K562 (cell line): ENCODE measurements around the gene MFSD12. TPM values are rescaled to one million over a fixed set of nuclear protein-coding genes. Genes with fewer than 3 reads are reported as not detected.
A peak's percentile ranks its signal among the peaks of the same experiment; 100 is the strongest.

Source experiments
- CREB1 ChIP-seq, 2 experiments: sonication (generic) in 1 of 2; formaldehyde crosslinking in 1 of 2; IDR thresholded peaks; 2 replicates each; pipeline versions ENCODE4 v1.6.1 to v1.8.0; 2012 to 2022; ENCODE audit warnings: inconsistent platforms in 1 of 2, mild to moderate bottlenecking in 1 of 2, missing genetic modification reagents in 1 of 2, moderate library complexity in 1 of 2
- HDGF ChIP-seq: fragments of 450-650 bp; IDR thresholded peaks from 2 replicates; pipeline ENCODE4 v1.6.1; 2016
- MAZ ChIP-seq, 2 experiments: fragments of 450-650 bp in 1 of 2; sonication (generic) in 1 of 2; formaldehyde crosslinking; IDR thresholded peaks in 1 of 2; conservative IDR thresholded peaks in 1 of 2; 2 replicates each; pipeline versions ENCODE4 v1.4.0 to v1.5.0; 2020; ENCODE audit warnings: mild to moderate bottlenecking in 1 of 2, missing genetic modification reagents in 1 of 2
- MXI1 ChIP-seq: IDR thresholded peaks from 2 replicates; pipeline ENCODE4 v1.6.1; 2011; ENCODE audit warnings: low read depth, mild to moderate bottlenecking, improper control_type of control experiment, low read length
- POLR2G ChIP-seq: fragments of 200-400 bp; formaldehyde crosslinking; IDR thresholded peaks from 2 replicates; pipeline ENCODE4 v1.6.1; 2017; ENCODE audit warnings: low read depth, mild to moderate bottlenecking, antibody characterized with exemption, low read length, moderate library complexity
- TBP ChIP-seq: optimal IDR thresholded peaks from 2 replicates; pipeline ENCODE3; 2011; ENCODE audit warnings: low read depth, low read length, improper control_type of control experiment
- YY1 ChIP-seq, 3 experiments: IDR thresholded peaks; 2 replicates each; pipeline ENCODE4 v1.6.1; 2011; ENCODE audit warnings: low read length in 2 of 3, mild to moderate bottlenecking in 2 of 3, moderate library complexity in 2 of 3, borderline replicate concordance in 1 of 3, control low read depth in 1 of 3, low read depth in 1 of 3; ENCODE audit not compliant: insufficient read depth in 3 of 3, insufficient replicate concordance in 2 of 3, control insufficient read depth in 1 of 3, insufficient read length in 1 of 3; ENCODE audit errors: extremely low read depth in 1 of 3
- polyA plus RNA-seq, 8 experiments: library from polyadenylated mRNA; depleted of rRNA in 4 of 8; stranded (reverse) in 5 of 8; unstranded in 3 of 8; fragments of >200 nt; fragmentation: Nextera tagmentation in 2 of 8; fragmentation: Illumina TruSeq in 1 of 8; extraction: Ambion mirVana in 2 of 8; extraction: Trizol in 1 of 8; gene quantifications; 2 replicates each; pipeline versions ENCODE4 v1.2.1 to v1.2.3, GENCODE V29; 2011 to 2014; ENCODE audit warnings: inconsistent platforms in 1 of 8, missing spikeins in 1 of 8
- total RNA-seq, 7 experiments: library from RNA; depleted of rRNA in 6 of 7; stranded (reverse); fragments of >200 nt in 6 of 7; fragmentation: Illumina TruSeq in 2 of 7; extraction: Trizol in 2 of 7; gene quantifications; 2 replicates each; pipeline versions ENCODE4 v1.2.1 to v1.2.3, GENCODE V29; 2011 to 2021; ENCODE audit warnings: low replicate concordance in 1 of 7
- TF ChIP-seq, protein P1 (sequence below): fragments of 200-800 bp; sonication (Bioruptor generic); IDR thresholded peaks from 2 replicates; pipeline ENCODE4 v1.6.1; 2017; ENCODE audit warnings: missing genetic modification characterization, missing compliant biosample characterization
- TF ChIP-seq, protein P2 (sequence below): sonication (generic); formaldehyde crosslinking; IDR thresholded peaks from 2 replicates; pipeline ENCODE4 v1.8.1; 2023; ENCODE audit warnings: mild to moderate bottlenecking, missing genetic modification reagents
- TF ChIP-seq, protein P3 (sequence below), 2 experiments: fragments of 450-650 bp; IDR thresholded peaks; 2 replicates each; pipeline ENCODE4 v1.6.1; 2016; ENCODE audit warnings: mild to moderate bottlenecking in 2 of 2, borderline replicate concordance in 1 of 2, low read depth in 1 of 2, moderate library complexity in 1 of 2

The MFSD12 gene
- total and polyA plus RNA-seq, 9 of the 15 experiments (the other 6 are each of a cell fraction or from before 2014, with no cell fraction given): 0.69 to 112 (median 31.8) TPM

DNA sequence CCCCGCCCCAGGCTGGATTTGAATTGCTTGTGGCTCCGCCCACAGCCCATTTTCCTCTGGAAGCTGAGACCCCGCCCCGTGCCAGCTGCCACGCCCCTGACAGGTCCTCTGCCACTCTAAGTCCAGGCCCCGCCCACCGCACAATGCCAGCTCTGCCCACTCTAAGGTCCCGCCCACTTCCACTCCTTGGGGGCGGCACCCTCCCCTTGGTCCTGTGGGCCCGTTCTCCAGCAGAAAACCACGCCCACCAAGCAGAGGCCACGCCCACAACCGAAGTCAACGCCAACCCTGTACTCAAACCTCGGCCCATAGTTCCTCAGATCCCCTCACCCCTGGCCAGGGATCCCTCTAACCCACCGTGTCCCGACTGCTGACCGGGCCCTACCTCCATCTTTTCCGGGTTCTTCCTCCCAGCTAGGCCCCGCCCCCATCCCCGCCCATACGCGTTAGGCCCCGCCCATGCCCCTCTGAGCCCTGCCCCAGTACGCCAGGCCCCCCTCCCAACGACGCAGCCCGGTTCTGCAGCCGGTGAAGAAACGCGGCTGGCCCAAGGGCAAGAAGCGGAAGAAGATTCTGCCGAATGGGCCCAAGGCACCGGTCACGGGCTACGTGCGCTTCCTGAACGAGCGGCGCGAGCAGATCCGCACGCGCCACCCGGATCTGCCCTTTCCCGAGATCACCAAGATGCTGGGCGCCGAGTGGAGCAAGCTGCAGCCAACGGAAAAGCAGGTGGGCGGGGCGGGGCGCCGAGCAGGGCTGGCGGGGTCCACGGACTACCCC lies 16.7 kb upstream of the MFSD12 start (continued):
- TF ChIP-seq, protein P1, sequence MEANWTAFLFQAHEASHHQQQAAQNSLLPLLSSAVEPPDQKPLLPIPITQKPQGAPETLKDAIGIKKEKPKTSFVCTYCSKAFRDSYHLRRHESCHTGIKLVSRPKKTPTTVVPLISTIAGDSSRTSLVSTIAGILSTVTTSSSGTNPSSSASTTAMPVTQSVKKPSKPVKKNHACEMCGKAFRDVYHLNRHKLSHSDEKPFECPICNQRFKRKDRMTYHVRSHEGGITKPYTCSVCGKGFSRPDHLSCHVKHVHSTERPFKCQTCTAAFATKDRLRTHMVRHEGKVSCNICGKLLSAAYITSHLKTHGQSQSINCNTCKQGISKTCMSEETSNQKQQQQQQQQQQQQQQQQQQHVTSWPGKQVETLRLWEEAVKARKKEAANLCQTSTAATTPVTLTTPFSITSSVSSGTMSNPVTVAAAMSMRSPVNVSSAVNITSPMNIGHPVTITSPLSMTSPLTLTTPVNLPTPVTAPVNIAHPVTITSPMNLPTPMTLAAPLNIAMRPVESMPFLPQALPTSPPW (CRISPR knock-in tag): 0 out of 2 replicates have a peak, but pooled peaks have one; percentile 49
- TF ChIP-seq MXI1: peak; percentile 20; the same call in 1 of the 2 replicates
- TF ChIP-seq, protein P2, sequence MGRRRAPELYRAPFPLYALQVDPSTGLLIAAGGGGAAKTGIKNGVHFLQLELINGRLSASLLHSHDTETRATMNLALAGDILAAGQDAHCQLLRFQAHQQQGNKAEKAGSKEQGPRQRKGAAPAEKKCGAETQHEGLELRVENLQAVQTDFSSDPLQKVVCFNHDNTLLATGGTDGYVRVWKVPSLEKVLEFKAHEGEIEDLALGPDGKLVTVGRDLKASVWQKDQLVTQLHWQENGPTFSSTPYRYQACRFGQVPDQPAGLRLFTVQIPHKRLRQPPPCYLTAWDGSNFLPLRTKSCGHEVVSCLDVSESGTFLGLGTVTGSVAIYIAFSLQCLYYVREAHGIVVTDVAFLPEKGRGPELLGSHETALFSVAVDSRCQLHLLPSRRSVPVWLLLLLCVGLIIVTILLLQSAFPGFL (CRISPR knock-in tag): no peak
- peak; percentile 28 for TF ChIP-seq TBP
- TF ChIP-seq CREB1 (IDR thresholded peaks at IDR 0.05): no peak
- peak; percentile 16; the same call in 1 of the 2 replicates for TF ChIP-seq CREB1 (CRISPR knock-in tag; IDR thresholded peaks at IDR 0.05)
- TF ChIP-seq, protein P3, sequence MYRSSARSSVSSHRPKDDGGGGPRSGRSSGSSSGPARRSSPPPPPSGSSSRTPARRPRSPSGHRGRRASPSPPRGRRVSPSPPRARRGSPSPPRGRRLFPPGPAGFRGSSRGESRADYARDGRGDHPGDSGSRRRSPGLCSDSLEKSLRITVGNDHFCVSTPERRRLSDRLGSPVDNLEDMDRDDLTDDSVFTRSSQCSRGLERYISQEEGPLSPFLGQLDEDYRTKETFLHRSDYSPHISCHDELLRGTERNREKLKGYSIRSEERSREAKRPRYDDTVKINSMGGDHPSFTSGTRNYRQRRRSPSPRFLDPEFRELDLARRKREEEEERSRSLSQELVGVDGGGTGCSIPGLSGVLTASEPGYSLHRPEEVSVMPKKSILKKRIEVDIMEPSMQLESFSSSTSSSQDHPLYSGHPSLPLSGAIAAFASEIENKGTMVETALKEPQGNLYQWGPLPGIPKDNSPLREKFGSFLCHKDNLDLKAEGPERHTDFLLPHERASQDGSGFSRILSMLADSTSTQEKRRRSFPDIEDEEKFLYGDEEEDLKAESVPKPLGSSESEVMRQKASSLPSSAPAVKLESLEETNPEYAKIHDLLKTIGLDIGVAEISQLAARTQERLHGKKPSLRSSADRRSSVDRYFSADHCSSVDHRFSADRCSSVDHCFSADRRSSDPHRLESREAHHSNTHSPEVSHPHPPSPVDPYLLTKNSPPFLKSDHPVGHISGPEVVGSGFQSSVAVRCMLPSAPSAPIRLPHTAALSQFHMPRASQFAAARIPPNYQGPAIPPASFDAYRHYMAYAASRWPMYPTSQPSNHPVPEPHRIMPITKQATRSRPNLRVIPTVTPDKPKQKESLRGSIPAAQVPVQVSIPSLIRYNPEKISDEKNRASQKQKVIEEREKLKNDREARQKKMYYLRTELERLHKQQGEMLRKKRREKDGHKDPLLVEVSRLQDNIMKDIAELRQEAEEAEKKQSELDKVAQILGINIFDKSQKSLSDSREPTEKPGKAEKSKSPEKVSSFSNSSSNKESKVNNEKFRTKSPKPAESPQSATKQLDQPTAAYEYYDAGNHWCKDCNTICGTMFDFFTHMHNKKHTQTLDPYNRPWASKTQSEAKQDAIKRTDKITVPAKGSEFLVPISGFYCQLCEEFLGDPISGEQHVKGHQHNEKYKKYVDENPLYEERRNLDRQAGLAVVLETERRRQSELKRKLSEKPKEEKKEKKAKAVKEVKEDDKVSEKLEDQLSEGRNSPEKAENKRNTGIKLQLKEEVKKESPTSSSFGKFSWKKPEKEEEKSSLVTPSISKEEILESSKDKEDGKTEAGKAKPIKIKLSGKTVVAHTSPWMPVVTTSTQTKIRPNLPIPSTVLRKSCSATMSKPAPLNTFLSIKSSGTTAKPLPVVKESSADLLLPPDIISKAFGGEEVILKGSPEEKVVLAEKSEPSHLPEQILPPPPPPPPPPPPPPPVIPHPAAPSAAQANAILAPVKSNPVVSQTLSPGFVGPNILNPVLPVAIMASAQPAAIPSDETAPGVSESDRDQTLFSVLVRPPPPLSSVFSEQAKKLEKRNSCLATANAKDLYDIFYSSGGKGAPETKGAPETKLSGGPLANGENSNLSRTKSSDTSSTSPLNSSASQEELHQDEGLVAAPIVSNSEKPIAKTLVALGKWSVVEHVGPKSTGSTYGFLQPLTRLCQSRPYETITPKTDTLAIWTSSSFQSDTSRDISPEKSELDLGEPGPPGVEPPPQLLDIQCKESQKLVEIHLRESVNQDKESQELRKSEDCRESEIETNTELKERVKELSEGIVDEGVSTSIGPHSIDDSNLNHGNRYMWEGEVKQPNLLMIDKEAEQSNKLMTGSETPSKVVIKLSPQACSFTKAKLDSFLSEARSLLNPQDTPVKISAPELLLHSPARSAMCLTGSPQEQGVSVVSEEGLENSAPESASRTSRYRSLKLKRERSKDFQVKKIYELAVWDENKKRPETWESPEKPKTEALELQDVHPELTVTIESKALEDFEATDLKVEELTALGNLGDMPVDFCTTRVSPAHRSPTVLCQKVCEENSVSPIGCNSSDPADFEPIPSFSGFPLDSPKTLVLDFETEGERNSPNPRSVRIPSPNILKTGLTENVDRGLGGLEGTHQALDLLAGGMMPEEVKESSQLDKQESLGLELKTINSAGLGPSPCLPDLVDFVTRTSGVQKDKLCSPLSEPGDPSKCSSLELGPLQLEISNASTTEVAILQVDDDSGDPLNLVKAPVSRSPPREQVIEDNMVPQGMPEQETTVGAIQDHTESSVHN (IDR thresholded peaks at IDR 0.05; ENCODE audit: borderline replicate concordance in 1 of 2, low read depth in 1 of 2): no peak
- TF ChIP-seq HDGF: peak; percentile 74; the same call in 1 of the 2 replicates
- TF ChIP-seq YY1 (IDR thresholded peaks at IDR 0.05; ENCODE audit: borderline replicate concordance in 1 of 3, control insufficient read depth in 1 of 3, extremely low read depth in 1 of 3, insufficient read depth in 3 of 3, insufficient read length in 1 of 3, insufficient replicate concordance in 2 of 3, low read depth in 1 of 3, low read length in 2 of 3): peak in 2 of 3 experiments; percentile 50 to 75
- TF ChIP-seq POLR2G: peak; percentile 57
- peak in 1 of 2 experiments; percentile 58; a peak in 2 of 4 replicates for TF ChIP-seq MAZ (CRISPR knock-in tag; conservative IDR thresholded peaks at IDR 0.05 in 1 of 2, IDR thresholded peaks at IDR 0.05 in 1 of 2)
